H1 (cell line): ENCODE measurements around the gene GALNT9.

ENCODE experiments used
- CBX5 ChIP-seq: fragments of 300-800, 300-1000 bp; sonication (generic); IDR thresholded peaks from 2 replicates; pipeline ENCODE4 v1.7.1; 2016; ENCODE audit warnings: antibody characterized with exemption, low read length, low read depth
- CBX8 ChIP-seq: fragments of 300-800, 300-1000 bp; sonication (generic); IDR thresholded peaks from 2 replicates; pipeline ENCODE4 v1.7.1; 2016; ENCODE audit warnings: low read depth, low read length, borderline replicate concordance
- CREB1 ChIP-seq: IDR thresholded peaks from 2 replicates; pipeline ENCODE4 v1.6.1; 2012; ENCODE audit warnings: inconsistent platforms
- EP300 ChIP-seq, 2 experiments: IDR thresholded peaks; 1 replicate in 1 of 2; 2 replicates in 1 of 2; pipeline ENCODE4 v1.6.1; 2011 to 2012; ENCODE audit warnings: low read depth in 2 of 2, low read length in 2 of 2, mild to moderate bottlenecking in 2 of 2, borderline replicate concordance in 1 of 2, inconsistent platforms in 1 of 2, moderate library complexity in 1 of 2
- HDAC2 ChIP-seq, 2 experiments: fragments of 300-600 bp in 1 of 2; sonication (generic) in 1 of 2; IDR thresholded peaks; 2 replicates each; pipeline ENCODE4 v1.6.1; 2011 to 2012; ENCODE audit warnings: low read depth in 2 of 2, low read length in 2 of 2, mild to moderate bottlenecking in 2 of 2, moderate library complexity in 2 of 2, borderline replicate concordance in 1 of 2, inconsistent platforms in 1 of 2
- KDM5A ChIP-seq: fragments of 200-600 bp; IDR thresholded peaks from 2 replicates; pipeline ENCODE4 v1.7.1; 2012; ENCODE audit warnings: mild to moderate bottlenecking, low read length, inconsistent platforms, mixed read lengths
- PHF8 ChIP-seq: fragments of 200-600 bp; sonication (generic); conservative IDR thresholded peaks from 2 replicates; pipeline ENCODE4 v1.7.1; 2012; ENCODE audit warnings: low read depth, mild to moderate bottlenecking, inconsistent platforms, low read length, moderate library complexity
- POLR2A ChIP-seq, 2 experiments: IDR thresholded peaks; 1 replicate in 1 of 2; 2 replicates in 1 of 2; pipeline ENCODE4 v1.6.1; 2011; ENCODE audit warnings: low read depth in 2 of 2, low read length in 2 of 2, mild to moderate bottlenecking in 2 of 2; ENCODE audit errors: control extremely low read depth in 1 of 2
- RFX5 ChIP-seq: IDR thresholded peaks from 2 replicates; pipeline ENCODE4 v1.6.1; 2011; ENCODE audit warnings: low read depth, low read length, improper control_type of control experiment, borderline replicate concordance
- TAF1 ChIP-seq: IDR thresholded peaks from 2 replicates; pipeline ENCODE4 v1.6.1; 2011; ENCODE audit warnings: mild to moderate bottlenecking, low read depth, low read length
- TF ChIP-seq, protein P1 (sequence below), 3 experiments: IDR thresholded peaks; 1 replicate in 2 of 3; 2 replicates in 1 of 3; pipeline versions ENCODE4 v1.5.1 to v1.6.1; 2011; ENCODE audit warnings: low read length in 3 of 3, mild to moderate bottlenecking in 3 of 3, inconsistent platforms in 2 of 3, low read depth in 1 of 3, moderate library complexity in 1 of 3; ENCODE audit not compliant: insufficient read depth in 1 of 3; ENCODE audit errors: control extremely low read depth in 1 of 3
- TF ChIP-seq, protein P2 (sequence below): IDR thresholded peaks from 2 replicates; pipeline ENCODE4 v1.6.1; 2012; ENCODE audit warnings: inconsistent platforms

DNA sequence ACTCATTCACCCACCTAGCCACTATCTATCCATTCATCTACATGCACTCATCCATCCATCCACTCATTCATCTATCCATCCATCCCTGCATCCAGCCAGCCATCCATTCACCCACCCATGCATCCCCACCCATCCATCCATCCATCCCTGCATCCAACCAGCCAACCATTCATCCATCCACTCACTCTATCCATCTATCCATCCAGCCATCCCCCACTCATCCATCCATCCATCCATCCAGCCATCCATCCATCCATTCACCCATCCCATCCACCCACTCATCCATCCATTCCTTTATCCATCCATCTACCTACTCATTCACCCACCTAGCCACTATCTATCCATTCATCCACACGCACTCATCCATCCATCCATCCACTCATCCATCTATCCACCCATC is 112.0 kb downstream of the GALNT9 start:
- TF ChIP-seq KDM5A (no peak), PHF8 (no peak), EP300 (IDR thresholded peaks at IDR 0.05; ENCODE audit: borderline replicate concordance in 1 of 2, low read depth in 2 of 2, low read length in 2 of 2) (no peak), TAF1 (no peak), CREB1 (no peak), RFX5 (no peak), CBX8 (no peak), CBX5 (no peak), HDAC2 (IDR thresholded peaks at IDR 0.05; ENCODE audit: borderline replicate concordance in 1 of 2, low read depth in 2 of 2, low read length in 2 of 2) (no peak), POLR2A (IDR thresholded peaks at IDR 0.05; ENCODE audit: control extremely low read depth in 1 of 2, low read depth in 2 of 2, low read length in 2 of 2) (no peak)
- TF ChIP-seq, protein P1, sequence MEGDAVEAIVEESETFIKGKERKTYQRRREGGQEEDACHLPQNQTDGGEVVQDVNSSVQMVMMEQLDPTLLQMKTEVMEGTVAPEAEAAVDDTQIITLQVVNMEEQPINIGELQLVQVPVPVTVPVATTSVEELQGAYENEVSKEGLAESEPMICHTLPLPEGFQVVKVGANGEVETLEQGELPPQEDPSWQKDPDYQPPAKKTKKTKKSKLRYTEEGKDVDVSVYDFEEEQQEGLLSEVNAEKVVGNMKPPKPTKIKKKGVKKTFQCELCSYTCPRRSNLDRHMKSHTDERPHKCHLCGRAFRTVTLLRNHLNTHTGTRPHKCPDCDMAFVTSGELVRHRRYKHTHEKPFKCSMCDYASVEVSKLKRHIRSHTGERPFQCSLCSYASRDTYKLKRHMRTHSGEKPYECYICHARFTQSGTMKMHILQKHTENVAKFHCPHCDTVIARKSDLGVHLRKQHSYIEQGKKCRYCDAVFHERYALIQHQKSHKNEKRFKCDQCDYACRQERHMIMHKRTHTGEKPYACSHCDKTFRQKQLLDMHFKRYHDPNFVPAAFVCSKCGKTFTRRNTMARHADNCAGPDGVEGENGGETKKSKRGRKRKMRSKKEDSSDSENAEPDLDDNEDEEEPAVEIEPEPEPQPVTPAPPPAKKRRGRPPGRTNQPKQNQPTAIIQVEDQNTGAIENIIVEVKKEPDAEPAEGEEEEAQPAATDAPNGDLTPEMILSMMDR (IDR thresholded peaks at IDR 0.05; ENCODE audit: control extremely low read depth in 1 of 3, insufficient read depth in 1 of 3, low read depth in 1 of 3, low read length in 3 of 3) = no peak
- TF ChIP-seq, protein P2, sequence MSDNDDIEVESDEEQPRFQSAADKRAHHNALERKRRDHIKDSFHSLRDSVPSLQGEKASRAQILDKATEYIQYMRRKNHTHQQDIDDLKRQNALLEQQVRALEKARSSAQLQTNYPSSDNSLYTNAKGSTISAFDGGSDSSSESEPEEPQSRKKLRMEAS = no peak
